VCaP (cell line): Measurements from ENCODE around the gene VWA7.

Experiments
- H3K27ac ChIP-seq: fragments of 450-650 bp; 2 replicates; pipeline ENCODE4 v1.5.1; 2017
- CTCF ChIP-seq: fragments of 450-650 bp; conservative IDR thresholded peaks from 2 replicates; pipeline ENCODE4 v1.5.1; 2017; ENCODE audit warnings: mild to moderate bottlenecking, moderate library complexity

Gene VWA7

GRCh38 chr6:31739639-31740396, 37.3 kb downstream of the VWA7 start, which contains the start of gene MSH5:
TSS of gene MSH5 (plus strand) at chr6:31740005. CDS start at chr6:31740467, 462 bp downstream.
- no peak for TF ChIP-seq CTCF
- peak within 1 kb of the TSS; percentile 99 for H3K27ac ChIP-seq

GRCh38 chr6:31737991-31738979, 38.8 kb downstream of the VWA7 start:
- peak overlapping the region; percentile 99 for H3K27ac ChIP-seq
- TF ChIP-seq CTCF = peak; percentile 54

- H3K27ac ChIP-seq = peak overlapping the region; percentile 99
- no peak for TF ChIP-seq CTCF
Observed at GRCh38 chr6:31737315-31737990, 39.7 kb downstream of the VWA7 start.

- TF ChIP-seq CTCF = no peak
- H3K27ac ChIP-seq = peak overlapping the region; percentile 99
Observed at GRCh38 chr6:31736768-31737314, 40.3 kb downstream of the VWA7 start.

- TF ChIP-seq CTCF = no peak
- peak within 1 kb of the TSS; percentile 99 for H3K27ac ChIP-seq
Observed at GRCh38 chr6:31736021-31736767, 40.9 kb downstream of the VWA7 start, which contains the start of gene CLIC1. TSS of gene CLIC1 (minus strand) at chr6:31736530. CDS start at chr6:31736300, 230 bp downstream.

GRCh38 chr6:31734821-31735406, 42.2 kb downstream of the VWA7 start:
- peak overlapping the region; percentile 99 for H3K27ac ChIP-seq
- TF ChIP-seq CTCF = no peak
